NCI-H2081 (cell line): ENCODE results near the gene TNFRSF13B.
"Not testable (repeated sequence)": the region's sequence is repeated elsewhere in the genome, so short reads cannot be mapped to it uniquely, and the experiment has no call there.

Source experiments
- DNase-seq, 2 experiments: peaks; one replicate each; lab custom pipeline; 2025; lab: John Stamatoyannopoulos, UW

The TNFRSF13B gene

GRCh38 chr17:16987066-16987829, 15.3 kb upstream of the TNFRSF13B start:
- no peak for DNase-seq

GRCh38 chr17:16986391-16986790, 14.5 kb upstream of the TNFRSF13B start:
- no peak for DNase-seq

GRCh38 chr17:16981928-16982327, 10.0 kb upstream of the TNFRSF13B start:
- DNase-seq, result no peak

DNA sequence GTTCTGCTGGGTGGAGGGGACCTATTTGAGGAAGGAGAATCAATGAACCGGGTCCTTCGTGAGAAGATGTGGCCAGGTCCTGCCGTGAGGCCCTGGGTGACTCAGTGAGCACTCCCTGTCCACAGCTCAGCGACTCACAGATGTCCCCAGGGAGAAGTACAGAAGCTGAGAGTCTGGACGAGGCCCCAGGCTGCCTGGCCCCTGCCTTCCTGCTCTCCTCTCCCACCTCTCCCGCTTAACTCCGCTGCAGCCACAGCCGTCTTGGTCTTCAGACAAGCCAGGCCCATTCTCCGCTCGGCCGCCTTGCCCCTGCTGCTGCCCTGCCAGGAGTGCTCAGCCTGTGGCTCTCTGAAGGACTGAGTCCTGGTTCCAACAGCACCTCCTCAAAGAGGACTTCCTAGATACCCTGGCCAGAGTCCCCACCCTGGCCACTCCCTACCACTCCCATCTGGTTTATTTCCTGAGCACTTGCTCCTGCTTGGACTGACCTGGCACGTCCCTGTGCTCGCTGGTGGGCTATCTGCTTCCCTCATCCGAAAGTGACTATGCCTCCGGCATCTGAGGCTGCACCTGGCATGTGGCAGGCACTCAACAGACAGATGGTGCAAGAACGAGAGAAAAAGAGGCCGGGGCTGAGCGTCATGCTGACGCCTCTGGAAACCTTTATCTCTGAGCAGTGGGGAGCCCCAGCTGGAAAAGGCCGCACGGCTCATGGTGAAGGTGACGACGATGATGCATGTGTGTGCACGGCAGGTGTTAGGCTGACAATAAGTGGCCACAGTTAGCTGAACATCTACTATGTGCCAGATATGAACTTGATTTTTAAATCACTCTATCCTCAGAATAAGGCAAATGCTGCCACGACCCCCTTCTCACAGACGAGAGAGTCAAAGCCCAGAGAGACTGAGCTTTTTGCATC, 9.2 kb upstream of the TNFRSF13B start:
- DNase-seq, result peak in 1 of 2 experiments; percentile 2

DNA sequence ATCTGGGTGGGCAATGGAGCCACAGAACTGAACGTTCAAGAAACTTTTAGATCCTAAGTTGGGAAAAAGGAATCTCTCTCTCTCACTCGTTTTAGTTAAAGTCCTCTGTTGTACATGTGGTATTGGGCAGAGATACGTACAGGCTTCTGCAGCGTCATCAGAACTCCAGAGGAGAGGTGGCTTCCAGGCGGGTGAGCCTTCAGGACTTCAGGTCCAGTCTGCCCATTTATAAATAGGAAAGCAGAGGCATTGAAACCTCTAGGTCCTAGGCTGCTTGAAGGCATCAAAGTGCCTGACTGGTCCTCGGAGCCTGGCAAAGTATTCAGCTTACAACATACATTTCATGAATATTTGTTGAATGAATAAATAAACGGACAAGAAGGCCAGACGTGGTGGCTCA, 8.1 kb upstream of the TNFRSF13B start:
- no peak for DNase-seq

DNA sequence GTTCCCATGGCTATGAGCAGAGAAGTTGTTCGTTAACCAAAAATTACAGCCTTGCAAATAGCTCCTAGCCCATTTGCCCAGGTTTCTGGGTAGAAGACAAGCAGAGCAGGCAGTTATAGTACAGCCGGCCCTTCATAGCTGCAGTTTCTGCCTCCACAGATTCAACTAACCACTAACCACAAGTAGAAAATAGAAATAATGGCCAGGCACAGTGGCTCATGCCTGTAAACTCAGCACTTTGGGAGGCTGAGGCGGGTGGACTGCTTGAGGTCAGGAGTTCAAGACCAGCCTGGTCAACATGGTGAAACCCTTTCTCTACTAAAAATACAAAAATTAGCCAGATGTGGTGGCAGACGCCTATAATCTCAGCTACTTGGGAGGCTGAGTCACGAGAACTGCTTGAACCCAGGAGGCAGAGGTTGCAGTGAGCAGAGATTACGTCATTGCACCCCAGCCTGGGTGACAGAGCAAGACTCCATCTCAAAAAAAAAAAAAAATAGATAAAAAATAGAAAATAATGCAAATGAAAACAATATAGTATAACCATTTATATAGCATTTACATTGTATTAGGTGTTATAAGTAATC, 7.4 kb upstream of the TNFRSF13B start:
- not testable (repeated sequence) for DNase-seq

DNA sequence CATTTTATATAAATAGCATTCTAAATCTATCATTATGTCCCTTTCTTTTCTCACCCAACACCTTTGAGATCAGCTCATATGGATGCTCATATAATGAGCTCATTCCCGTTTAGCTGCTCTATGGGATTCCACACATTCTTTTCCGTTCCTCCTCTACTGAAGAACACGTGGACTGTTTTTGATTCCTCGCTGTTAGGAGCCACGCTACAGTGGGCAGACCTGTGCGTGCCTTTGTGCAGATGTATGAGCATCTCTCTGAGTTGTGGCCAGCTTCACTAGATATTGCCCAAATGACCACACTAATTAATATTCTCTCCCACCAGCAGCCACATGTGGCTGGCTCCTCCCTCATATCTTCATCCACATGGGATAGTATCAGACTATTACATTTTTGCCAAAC, 6.0 kb upstream of the TNFRSF13B start:
- no peak for DNase-seq

GRCh38 chr17:16976725-16977550, 5.0 kb upstream of the TNFRSF13B start:
- no peak for DNase-seq

DNA sequence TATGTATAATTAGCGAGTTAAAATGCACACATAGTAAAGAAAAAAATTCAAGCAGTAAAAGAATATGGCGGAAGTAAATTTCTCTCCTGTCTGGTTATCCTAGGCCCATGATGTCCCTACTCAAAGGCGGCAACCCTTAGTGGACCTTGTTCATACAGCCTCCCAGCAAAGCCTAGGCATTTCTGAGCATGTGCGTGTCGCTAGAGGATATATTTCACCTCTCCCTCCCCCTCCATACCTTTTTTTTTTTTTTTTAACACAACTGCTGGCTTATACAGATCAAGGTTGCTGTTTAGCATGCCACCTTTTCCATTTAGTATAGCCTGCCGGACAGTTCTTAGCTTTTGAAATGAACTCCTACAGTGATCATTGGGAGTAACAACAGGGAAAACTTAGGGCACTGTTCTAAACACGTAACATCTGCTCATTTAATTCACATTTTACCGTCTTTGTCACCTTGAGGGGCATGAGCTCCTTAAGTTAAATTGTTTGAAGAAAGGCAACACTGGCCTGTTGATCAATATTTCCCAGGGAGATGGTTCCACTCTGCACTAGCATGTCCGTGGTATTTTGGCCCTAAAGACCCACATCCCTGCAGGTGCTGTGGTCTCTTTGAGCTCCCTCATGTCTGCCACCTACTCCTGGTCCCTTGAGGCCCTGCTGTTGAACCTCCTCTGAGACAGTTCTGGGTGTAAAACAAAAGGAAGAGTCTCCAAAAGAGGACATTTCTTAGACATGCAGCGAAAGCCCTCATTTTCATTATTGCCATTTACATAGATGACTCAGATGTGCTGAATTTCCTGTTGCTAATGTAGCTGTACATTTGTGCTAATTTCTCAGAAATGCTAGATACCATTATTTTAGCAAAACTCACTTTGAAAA, 4.1 kb upstream of the TNFRSF13B start:
- no peak for DNase-seq

- DNase-seq, result no peak
Observed at GRCh38 chr17:16975277-16975651, 3.3 kb upstream of the TNFRSF13B start.

DNA sequence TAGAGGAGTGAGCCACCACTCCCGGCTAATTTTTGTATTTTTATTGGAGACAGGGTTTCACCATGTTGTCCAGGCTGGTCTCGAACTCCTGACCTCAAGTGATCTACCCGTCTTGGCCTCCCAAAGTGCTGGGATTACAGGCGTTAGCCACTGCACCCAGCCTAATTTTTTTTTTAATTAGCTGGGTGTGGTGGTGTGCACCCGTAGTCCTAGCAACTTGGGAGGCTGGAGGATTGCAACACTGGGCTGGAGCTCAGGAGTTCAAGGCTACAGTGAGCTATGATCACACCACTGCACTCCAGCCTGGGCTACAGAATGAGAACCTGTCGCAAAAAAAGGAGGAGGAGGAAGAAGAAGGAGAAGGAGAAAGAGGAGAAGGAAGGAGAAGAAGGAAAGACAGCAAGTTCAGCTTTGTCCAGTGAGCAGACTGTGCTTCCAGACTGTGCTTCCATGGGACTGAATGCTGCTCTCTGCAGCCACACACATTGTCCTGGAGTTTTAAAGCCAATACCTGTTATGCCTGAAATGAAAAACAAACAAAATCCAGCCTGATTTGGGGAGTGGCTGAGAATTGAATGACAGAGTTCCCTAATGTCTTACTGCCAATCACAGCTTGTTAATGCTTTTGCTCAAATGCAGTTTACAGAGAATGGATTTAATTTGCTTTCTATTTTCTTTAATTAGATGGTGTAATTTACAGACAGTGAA, 2.8 kb upstream of the TNFRSF13B start:
- DNase-seq, result peak in 1 of 2 experiments; percentile 1

DNA sequence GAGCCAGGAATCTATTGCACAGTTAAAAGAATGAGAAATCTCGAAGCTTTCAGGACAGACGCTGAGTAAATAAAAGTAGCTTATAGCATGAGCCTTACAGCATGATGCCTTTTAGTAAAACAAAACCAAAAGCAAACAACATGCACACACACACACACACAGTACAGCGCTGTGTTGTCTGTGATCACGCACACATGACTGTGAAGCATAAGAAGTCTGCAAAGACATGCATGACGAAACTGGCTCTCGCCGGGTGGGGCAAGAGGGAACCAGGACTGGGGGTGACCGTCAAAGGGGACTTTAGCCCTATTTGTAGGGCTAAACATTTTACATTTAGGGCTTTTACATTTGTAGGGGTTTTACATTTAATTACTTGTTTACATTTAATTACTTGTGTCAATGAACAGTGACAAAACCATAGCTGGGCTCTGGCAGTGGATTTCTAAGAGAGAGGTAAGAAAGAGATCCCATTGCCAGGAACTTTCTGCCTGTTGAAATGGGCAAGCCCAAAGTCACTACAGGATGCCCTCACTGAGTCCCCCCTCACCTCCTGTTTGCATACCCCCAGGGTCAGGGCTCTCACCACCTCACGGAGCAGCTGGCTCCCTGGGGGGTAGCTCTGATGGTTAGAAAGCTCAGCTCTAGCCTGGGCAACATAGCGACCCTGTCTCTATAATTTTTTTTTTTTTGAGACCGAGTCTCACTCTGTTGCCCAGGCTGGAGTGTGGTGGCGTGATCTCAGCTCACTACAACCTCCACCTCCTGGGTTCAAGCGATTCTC, 2.0 kb upstream of the TNFRSF13B start:
- DNase-seq, result no peak

GRCh38 chr17:16973043-16973442, 1.1 kb upstream of the TNFRSF13B start:
- not testable (repeated sequence) for DNase-seq

GRCh38 chr17:16972346-16972745, 428 bp upstream of the TNFRSF13B start:
- DNase-seq, result no peak

- DNase-seq, result no peak
Observed at GRCh38 chr17:16969931-16970906, 1.7 kb downstream of the TNFRSF13B start.

GRCh38 chr17:16968786-16969185, 3.1 kb downstream of the TNFRSF13B start:
- no peak for DNase-seq

GRCh38 chr17:16962804-16963203, 9.1 kb downstream of the TNFRSF13B start:
- DNase-seq, result no peak

DNA sequence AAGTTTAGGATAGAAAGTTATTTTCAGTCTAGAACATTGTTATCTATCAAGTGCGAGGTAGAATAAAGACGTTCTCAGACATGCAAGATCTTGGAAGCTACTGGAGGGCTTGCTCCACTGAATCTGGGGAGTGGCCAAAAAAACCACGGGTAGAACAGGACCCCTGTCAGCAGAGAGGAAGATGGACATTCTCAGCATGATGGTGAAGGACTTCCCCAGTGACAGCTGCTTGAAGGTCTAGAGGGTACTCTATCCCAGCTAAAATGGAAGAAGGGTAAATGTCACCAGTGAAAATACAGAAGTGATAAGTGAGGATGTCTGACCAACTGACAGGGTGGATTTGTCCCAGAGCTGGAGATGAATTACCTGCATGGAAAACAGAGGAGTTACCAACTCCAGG, 10.1 kb downstream of the TNFRSF13B start:
- no peak for DNase-seq
